DMS114 treated with DMSO at 0.1 percent for 48 hours (cell line): ENCODE results near the gene VASP.
A peak's percentile ranks its signal among the peaks of the same experiment; 100 is the strongest.

ENCODE experiments used
- DNase-seq: peaks from one replicate; lab custom pipeline; 2025; ENCODE audit not compliant: unreplicated experiment; lab: John Stamatoyannopoulos, UW

The VASP gene

DNA sequence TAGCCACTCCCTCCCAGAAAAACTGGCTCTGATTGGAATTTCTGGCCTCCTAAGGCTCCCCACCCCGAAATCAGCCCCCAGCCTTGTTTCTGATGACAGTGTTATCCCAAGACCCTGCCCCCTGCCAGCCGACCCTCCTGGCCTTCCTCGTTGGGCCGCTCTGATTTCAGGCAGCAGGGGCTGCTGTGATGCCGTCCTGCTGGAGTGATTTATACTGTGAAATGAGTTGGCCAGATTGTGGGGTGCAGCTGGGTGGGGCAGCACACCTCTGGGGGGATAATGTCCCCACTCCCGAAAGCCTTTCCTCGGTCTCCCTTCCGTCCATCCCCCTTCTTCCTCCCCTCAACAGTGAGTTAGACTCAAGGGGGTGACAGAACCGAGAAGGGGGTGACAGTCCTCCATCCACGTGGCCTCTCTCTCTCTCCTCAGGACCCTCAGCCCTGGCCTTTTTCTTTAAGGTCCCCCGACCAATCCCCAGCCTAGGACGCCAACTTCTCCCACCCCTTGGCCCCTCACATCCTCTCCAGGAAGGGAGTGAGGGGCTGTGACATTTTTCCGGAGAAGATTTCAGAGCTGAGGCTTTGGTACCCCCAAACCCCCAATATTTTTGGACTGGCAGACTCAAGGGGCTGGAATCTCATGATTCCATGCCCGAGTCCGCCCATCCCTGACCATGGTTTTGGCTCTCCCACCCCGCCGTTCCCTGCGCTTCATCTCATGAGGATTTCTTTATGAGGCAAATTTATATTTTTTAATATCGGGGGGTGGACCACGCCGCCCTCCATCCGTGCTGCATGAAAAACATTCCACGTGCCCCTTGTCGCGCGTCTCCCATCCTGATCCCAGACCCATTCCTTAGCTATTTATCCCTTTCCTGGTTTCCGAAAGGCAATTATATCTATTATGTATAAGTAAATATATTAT, 33.3 kb upstream of the VASP start:
- DNase-seq, result no peak

DNA sequence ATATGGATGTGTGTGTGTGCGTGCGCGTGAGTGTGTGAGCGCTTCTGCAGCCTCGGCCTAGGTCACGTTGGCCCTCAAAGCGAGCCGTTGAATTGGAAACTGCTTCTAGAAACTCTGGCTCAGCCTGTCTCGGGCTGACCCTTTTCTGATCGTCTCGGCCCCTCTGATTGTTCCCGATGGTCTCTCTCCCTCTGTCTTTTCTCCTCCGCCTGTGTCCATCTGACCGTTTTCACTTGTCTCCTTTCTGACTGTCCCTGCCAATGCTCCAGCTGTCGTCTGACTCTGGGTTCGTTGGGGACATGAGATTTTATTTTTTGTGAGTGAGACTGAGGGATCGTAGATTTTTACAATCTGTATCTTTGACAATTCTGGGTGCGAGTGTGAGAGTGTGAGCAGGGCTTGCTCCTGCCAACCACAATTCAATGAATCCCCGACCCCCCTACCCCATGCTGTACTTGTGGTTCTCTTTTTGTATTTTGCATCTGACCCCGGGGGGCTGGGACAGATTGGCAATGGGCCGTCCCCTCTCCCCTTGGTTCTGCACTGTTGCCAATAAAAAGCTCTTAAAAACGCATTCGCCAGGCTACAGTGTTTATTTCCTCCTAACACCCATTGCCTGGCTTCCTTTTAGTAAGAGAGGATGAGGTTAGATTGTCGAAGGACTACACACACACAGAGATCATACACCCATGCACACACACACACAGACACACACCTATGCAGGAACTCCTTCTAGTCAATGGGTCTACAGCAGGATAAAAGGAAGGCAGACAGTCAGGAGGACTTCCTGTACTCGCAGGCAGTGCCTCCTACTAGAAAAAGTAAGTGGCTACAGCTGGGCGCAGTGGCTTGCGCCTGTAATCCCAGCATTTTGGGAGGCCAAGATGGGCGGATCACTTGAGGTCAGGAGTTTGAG, 32.4 kb upstream of the VASP start:
- no peak for DNase-seq

DNA sequence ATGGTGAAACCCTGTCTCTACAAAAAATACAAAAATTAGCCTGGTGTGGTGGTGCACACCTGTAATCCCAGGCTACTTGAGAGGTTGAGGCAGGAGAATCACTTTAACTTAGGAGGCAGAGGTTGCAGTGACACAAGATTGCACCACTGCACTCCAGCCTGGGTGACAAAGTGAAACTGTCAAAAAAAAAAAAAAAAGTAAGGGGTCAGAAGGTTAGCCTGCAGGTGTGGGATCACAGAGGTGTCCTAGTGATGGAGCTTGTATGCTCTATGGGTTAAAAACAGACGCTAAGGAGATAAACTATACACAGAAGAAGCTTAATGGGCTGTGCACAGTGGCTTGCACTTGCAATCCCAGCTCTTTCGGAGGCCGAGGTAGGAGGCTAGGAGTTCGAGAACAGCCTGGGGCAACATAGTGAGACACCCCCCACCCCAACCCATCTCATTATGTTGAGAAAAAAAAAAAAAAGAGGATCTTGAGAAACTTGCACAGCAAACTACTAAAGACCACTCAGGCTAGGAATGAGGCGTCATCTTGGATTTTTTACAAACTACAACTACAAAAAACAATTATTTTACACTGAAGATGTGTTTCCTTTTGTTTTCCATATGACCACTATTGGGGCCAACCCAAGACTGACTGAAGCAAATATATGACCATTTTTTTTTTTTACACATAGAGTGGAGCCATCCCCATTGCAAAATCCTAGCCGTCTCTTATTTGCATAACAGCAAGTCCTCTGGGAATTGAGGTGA, 31.6 kb upstream of the VASP start:
- no peak for DNase-seq

DNA sequence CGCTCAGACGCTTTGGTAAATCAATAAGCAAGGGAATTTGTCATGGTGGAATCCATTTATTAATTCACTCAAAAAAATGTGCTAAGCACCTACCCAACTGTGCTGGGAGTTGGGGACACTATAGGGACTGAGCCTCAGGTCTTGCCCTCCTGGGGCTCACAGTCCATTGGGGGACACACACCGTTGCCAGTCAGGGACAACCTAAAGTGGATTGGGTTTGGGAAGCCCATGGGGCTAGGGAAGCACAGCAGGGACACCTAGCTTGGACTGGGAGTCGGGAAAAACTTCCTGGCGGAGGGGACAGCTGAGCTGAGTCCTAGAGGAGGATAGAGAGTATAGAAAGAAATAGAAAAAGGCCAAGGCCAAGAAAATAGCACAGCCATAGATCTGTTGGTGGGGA, 31.0 kb upstream of the VASP start:
- no peak for DNase-seq

DNA sequence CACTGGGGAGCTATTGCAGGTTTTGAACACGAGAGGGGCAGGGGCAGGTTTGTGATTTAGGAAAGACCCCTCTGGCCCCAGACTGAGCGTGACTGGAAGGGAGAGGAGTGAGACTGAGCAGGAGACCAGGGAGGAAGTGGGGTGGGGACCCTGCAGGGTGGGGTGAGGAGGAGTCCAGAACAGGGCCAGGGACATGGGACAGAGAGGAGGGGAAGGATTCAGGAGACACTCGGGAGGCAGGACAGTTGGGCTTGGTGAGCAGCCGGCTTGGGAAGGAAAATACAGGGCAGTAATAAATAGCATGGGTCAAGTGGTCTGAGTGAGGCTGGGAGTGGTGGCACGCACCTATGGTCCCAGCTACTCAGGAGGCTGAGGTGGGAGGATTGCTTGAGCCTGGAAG, 30.1 kb upstream of the VASP start:
- DNase-seq, result no peak

DNA sequence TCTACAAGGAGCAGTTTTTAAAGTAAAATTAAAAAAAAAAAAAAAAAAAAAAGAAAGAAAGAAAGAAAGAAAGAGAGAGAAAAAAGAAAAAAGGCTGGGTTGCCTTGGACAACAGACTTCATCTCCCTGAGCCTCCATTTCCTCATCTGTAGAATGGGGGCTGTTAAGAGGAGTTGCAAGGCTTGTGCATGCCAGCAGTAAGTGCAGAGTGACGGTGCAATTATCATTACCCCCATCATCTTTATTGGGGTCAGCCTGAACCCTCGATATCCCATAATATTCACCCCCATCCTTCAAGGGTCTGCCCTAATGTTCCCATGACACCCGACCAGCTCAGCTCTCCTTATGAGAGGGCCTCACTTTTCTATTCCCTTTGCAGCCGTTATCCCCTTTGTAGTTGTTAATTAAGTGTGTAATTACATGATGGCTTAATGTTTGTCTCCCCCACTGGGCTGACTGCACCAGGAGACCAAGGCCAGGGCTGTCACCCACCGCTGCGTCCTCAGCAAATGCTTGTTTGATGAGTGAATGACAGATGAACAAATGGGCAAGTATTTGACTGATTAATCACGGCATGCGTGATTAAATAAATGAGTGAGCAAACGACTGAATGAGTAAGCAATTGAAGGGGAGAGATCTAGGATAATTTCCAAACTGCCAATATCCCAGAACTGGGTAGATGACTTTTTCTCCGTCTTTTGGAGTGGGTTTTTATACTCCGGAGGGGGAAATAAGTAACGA, 29.4 kb upstream of the VASP start:
- DNase-seq, result no peak

DNA sequence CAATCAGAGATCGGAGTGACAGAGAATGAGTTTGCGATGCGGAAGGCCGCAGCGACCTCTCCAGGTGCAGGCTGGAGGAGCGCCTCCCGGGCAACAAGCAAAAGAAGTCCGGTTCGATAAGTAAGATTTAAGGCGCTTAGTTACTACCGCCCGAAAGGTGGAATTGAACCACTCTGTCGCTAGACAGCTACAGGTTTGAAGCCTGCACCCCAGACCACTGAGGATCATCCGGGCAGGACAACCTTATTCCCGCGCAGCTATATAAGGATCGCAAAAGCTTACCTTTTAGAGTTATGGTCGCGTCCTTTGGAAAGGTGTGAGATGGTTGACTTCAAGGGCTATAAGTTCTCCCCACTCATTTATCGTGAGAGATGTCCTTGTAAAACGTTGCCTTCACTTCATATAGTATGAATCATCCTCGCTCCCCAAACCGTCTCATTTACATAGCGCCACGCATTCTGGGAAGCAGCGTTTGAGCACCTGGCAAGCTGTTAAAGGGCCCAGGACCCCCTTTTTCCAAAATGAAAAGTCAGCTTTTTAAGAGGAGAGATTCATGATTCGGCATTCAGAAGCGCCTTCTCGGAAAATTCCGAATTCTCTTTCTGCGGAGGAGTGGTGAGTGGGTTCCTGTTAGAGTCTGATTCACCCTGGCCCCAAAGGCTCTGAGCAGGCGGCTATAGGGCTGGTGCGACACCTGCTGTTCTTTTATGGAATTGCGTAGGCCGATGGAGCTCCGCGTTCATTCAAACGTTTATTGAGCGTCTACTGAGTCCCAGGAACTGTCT, 28.6 kb upstream of the VASP start:
- DNase-seq, result peak; percentile 72

DNA sequence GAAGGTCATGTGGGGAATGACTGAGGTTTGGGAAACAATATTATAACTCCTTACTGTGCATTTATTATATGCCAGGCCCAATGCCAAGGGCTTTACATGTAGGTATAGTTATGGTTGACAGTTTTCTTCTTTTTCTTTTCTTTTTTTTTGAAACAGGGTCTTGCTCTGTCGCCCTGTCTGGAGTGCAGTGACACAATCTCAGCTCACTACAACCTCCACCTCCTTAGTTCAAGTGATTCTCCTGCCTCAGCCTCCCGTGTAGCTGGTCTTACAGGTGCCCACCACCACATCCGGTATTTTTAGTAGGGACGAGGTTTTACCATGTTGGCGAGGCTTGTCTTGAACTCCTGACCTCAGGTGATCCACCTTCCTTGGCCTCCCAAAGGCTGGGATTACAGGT, 24.2 kb upstream of the VASP start:
- DNase-seq, result no peak

DNA sequence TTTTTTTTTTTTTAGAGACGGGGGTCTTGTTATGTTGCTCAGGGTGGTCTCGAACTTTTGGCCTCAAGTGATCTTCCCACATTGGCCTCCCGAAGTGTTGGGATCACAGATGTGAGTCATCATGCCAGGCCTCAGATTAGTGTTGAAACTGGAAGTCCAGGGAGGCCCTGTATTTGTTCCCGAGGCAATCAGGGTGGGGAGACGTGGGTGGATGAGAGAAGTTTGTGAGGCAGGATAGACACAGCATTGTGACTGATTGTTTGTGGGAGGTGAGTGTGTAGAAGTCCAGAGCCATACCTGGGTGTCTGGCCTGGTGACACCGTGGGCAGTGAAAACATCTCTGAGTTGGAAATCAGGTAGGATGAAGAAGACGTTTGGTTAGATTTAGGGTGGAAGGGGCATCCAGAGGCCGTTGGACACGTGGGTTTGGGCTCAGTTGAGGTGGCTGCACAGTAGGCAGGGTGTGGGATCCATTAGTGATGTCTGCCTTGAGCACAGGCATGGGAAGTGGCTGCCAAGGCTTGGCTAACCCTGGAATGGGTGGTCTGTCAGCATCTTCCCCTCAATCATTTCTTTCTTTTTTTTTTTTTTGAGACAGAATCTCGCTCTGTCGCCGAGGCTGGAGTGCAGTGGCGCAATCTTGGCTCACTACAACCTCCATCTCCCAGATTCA, 22.9 kb upstream of the VASP start:
- no peak for DNase-seq

DNA sequence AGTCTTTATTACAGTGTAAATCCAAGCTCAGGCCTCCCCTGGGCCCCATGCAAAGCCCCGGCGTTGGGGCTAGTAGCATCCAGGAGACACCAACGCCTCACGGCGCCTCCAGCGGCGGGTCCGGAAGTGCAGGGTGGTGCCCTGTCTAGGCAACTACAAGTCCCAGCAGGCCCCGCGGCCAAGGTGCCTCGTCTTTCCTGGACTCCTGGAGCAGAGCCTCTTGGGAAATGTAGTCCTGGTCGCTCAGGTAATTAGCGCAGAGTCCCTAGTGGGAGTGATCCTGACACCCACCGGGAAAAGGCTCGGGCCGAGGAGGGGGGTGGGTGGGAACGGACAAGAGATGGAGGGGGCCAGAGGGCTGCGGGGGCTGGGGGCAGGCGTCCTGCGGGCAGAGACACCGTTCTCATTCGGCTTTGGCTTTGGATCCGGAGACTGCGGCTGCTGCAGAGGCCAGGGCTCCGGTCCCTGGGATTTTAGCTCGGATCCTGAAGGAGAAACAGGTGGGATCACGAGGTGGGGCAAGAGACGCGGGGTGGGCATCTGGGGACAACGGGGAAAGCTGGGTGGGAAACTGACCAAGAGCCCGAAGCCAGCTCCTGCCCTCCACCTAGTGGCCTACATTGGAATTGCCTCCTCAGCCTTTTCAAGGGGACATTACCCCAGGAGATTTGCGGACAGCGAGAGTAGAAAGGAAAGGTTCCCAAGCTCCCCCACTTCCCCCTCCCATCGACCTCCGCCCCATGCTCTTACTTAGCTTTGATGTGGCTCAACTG, 21.8 kb upstream of the VASP start:
- DNase-seq, result peak; percentile 76

DNA sequence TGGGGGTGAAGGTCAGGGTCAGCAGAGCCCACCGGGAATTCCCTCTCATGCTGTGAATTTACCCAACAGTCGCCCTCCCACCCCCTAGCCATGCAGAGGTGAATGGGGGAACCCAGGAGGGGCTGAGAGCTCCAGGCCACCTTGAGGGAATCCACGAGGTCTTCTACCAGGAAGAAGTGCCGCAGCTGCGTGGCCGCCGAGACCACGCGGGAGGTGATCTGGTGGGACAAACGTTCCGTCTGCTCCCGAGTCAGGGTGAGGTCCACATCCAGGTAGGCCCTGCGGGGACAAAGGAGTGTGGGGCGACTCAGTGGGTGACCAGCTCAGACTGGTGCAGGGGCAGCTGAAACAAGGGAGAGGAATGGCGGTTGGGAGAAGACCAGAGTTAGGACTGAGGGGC, 18.6 kb upstream of the VASP start:
- no peak for DNase-seq

DNA sequence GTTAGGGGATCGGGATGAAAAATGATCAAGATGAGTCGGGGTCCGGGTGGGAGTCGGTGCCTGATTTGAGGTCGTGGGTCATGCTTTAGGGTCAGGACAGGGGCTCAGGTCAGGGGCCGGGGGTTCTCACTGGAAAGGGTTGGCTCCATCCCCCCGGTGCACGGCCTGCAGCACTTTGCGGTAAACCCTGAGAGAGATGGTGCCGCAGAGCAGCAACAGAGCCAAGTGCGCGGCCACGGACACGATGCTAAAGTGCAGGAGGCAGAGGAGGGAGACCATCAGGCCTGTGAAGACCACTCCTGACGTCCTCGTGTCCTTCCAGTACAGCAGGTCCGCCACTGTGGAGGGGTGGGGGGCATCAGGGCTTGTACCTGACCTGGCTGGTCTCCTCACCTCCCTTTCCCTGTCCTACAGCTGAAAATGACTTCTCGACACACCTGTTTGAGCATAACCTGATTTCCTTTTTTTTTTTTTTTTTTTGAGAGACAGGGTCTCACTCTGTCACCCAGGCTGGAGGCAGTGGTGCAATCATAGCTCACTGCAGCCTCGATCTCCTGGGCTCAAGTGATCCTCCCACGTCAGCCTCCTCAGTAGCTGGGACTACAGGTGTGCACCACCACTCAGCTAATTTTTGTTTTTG, 17.9 kb upstream of the VASP start:
- no peak for DNase-seq

DNA sequence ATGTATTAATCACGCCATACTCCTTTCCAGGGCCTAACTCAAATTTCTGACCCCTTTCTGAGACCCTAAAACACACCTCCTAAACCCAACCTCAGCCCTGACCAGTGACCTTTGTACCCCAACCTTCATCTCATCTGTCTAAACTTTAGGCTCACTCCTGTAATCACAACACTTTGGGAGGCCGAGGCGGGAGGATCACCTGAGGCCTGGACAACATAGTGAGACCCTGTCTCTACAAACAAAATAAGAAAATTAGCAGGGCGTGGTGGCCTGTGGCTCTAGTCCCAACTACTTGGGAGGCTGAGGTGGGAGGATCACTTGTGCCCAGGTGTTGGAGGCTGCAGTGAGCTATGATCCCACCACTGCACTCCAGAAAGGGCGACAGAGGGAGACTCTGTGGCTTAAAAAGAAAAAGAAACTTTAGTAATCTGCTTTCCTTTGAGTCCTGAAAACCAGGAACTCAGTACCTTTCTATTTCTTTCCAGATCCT, 15.1 kb upstream of the VASP start:
- no peak for DNase-seq

DNA sequence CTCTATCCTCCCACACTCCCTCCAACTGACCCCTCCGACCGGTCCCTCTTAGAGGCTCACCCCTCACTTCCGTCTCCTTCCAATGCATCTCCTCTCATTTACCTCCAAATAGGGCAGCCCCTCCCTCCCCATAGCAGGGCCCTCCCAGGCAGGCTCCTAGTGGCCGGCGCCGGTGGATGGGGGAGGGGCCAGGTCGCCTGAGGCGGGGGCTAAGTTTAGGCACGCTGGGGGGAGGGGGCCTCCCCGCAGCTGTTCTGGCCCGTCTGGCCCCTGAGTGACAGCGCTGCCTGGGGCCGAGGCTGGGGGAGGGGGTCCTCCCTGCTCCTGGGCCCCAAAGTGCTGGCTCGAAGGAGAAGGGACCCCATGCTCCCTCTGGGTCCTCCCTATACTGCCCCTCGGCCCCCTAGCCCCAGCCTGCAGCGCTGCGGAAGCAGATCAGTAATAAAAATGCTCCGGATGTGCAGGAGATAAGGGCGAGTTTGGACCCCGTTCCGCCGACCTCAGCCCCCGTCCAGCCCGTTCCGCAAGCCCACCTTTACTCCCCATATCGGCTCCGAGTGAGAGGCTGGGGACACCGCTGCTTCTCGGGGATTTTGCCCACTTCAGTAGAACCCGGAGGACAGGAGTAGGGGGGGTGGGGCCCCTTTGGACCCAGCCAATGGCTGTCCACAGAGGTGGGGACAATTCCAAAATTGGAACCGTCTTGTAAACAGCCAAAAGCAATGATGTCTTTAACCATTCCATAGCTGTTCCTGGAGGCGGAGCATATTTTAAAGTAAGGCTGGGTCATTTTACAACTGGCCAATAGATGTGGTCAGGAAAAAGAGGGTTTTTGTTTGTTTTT, 14.4 kb upstream of the VASP start:
- peak; percentile 64 for DNase-seq

DNA sequence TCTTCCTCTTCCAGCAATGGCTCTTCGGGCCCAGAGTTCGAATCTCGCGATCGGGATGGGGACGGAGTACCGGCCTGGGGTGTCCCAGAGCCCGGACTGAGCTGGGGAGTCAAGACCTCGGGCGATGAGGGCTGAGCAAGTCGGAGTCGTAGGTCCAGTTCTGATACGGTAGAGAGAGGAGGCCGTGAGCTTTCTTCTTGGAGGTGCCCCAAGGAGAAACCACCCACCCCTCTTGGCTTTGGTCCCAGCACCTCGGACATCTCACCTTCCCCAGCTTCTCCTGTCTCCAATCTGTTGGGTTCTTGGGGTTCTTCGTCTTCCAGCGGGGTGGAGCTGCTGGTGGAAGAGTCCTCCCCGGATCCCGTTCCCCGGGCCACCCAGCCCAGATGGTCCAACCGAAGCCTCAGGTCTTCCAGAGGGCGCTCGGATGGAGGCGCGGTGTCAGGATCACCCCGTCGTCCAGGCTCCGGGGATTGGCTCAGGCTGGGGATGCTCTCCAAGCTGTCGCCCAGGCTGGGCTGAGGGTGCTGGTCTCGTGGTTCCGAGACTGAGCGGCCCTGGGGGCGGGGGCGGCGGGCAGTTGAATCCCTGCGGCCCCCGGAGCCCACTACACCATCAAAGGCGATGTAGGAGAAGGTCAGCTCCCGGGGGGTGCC, 12.9 kb upstream of the VASP start:
- DNase-seq, result no peak

DNA sequence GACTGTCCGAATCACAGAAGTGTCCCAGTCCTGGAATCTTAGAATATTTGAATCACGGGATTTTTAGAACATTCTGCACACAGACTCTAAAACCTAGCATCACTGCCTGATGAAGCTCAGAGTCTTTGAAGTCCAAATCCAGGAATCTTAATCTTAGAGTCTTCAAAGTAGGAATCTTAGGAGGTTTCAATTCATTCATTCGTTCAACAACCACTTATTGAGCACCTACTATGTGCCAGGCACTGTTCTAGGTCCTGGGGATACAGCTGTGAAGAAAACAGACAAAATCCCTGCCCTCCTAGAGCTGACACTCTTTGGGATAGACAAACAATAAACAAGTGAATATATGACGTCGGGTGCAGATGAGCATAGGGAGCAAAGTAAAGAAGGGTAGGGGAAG, 12.1 kb upstream of the VASP start:
- no peak for DNase-seq
